ENCODE measurements around the gene POGZ. TPM values are rescaled to one million over a fixed set of nuclear protein-coding genes. Genes with fewer than 3 reads are reported as not detected.

Gene POGZ
- total RNA-seq, result 238 TPM

GRCh38 chr1:151459331-151460046, at the start of gene POGZ:
TSS of gene POGZ (minus strand) at chr1:151459494. CDS start at chr1:151442204, 17,290 bp downstream.

GRCh38 chr1:151399324-151400171, 59.7 kb downstream of the POGZ start, which contains the start of gene PSMB4:
TSS of gene PSMB4 (plus strand) at chr1:151399573. CDS start at chr1:151399588, 15 bp downstream.

GRCh38 chr1:151372058-151372934, 87.0 kb downstream of the POGZ start, which contains the start of gene SELENBP1:
TSS of gene SELENBP1 (minus strand) at chr1:151372705. CDS start at chr1:151372641, 64 bp downstream.

Small RNA genes lying within 50 kb of the gene (small RNA-seq; reads per million reads assigned to genes)
- 0.52 reads per million, percentile 46 among the genes with 10 or more reads in this experiment for gene RNY4P25 (ENCODE audit: low replicate concordance)

Other genes starting within 250 kb of the POGZ start
- 82.3 TPM for gene PSMD4, start 204.8 kb downstream of the POGZ start, total RNA-seq
- gene ZNF687, start 177.2 kb downstream of the POGZ start, total RNA-seq, result 8.8 TPM
- gene PI4KB, start 132.1 kb downstream of the POGZ start, total RNA-seq, result 39.1 TPM
- gene RFX5, start 112.2 kb downstream of the POGZ start, total RNA-seq, result 31.3 TPM
- gene SELENBP1, start 86.8 kb downstream of the POGZ start, total RNA-seq, result 5.3 TPM
- 224 TPM for gene PSMB4, start 59.9 kb downstream of the POGZ start, total RNA-seq
- gene CGN, start 51.9 kb upstream of the POGZ start, total RNA-seq, result 5.0 TPM
- gene TUFT1, start 80.8 kb upstream of the POGZ start, total RNA-seq, result 5.9 TPM
- gene SNX27, start 152.6 kb upstream of the POGZ start, total RNA-seq, result 117 TPM